NT2/D1 (cell line): ENCODE data around the gene GDPD4.

ENCODE experiments used
- SUZ12 ChIP-seq: IDR thresholded peaks from 2 replicates; pipeline ENCODE4 v1.6.1; 2011; ENCODE audit not compliant: insufficient read length, insufficient read depth; ENCODE audit errors: extremely low read depth
- YY1 ChIP-seq: IDR thresholded peaks from 2 replicates; pipeline ENCODE4 v1.6.1; 2011; ENCODE audit not compliant: insufficient read length, insufficient read depth
- ZNF274 ChIP-seq: IDR thresholded peaks from 2 replicates; pipeline ENCODE4 v1.6.1; 2011; ENCODE audit warnings: mild to moderate bottlenecking, low read depth, low read length

DNA sequence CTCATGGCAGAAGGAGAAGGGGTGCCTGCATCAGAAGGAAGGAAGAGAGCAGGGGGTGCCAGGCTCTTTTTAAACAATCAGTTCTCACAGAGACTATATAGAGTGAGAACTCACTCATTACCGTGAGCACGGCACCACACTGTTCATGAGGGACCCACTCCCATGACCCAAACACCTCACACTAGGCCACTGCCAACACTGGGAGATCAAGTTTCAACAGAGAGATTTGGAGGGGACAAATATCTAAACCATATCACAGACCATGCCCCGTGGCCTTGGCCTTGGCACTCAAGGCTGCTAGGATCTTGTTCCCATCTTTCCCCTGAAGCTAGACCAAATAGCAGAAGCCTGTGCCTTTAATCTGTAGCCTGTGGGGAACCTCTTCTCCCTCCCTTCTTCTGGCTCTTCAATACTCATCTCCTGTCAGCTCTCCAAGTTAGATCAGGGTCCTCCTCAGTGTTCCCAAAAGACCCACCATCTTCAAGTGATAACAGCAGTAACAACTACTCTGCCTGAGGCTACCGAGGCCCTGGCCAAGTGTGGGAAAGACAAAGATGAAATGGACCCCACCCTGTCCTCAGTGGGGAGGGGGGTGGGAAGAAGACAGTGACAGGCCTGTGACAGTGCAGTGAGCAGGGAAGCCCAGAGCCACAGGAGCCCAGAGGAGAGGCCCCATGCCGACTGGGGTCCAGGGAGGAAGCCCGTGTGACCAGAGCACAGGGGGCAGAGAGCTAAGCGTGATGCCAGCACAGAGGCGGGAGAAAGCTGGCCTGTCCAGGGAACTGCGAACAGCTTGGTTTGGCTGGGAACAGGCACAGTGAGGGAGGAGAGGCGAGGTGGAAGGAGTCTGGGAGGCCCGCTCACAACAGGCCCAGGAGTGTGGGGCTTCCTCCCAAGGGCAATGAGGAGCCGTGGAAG, 100.9 kb downstream of the GDPD4 start:
- TF ChIP-seq ZNF274, result no peak
- TF ChIP-seq YY1, result no peak
- TF ChIP-seq SUZ12, result no peak
